NB4 (cell line): ENCODE measurements around the gene CNTN5.

Experiments used
- POLR2A ChIP-seq: IDR thresholded peaks from 2 replicates; pipeline ENCODE4 v1.6.1; 2011; ENCODE audit warnings: mild to moderate bottlenecking; ENCODE audit not compliant: insufficient read length; ENCODE audit errors: extremely low read depth
- TF ChIP-seq, protein P1 (sequence below): IDR thresholded peaks from one replicate; pipeline ENCODE4 v1.5.1; 2012; ENCODE audit warnings: low read depth, low read length

DNA sequence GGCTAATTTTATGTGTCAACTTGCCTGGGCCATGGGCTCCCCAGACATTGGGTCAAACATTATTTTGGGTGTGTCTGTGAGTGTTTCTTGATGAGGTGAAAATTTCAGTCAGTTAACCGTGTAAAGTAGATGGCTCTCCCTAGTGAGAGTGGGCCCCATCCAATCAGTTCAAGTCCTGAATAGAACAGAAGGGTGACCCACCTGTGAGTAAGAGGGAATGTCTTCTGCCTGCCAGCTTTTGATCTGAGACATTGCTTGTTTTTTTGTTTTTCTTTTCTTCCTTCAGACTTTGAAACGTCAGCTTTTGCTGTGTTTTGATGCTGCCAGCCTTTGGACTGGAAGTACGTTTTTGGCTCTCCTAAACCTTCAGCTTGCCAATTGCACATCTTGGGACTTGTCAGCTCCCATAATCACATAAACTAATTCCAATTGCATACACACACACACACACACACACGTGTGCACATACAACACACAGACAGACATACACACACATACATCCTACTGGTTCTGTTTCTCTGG lies 300.1 kb downstream of the CNTN5 start:
- TF ChIP-seq, protein P1, sequence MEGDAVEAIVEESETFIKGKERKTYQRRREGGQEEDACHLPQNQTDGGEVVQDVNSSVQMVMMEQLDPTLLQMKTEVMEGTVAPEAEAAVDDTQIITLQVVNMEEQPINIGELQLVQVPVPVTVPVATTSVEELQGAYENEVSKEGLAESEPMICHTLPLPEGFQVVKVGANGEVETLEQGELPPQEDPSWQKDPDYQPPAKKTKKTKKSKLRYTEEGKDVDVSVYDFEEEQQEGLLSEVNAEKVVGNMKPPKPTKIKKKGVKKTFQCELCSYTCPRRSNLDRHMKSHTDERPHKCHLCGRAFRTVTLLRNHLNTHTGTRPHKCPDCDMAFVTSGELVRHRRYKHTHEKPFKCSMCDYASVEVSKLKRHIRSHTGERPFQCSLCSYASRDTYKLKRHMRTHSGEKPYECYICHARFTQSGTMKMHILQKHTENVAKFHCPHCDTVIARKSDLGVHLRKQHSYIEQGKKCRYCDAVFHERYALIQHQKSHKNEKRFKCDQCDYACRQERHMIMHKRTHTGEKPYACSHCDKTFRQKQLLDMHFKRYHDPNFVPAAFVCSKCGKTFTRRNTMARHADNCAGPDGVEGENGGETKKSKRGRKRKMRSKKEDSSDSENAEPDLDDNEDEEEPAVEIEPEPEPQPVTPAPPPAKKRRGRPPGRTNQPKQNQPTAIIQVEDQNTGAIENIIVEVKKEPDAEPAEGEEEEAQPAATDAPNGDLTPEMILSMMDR, result no peak
- TF ChIP-seq POLR2A, result no peak
